Measurements from ENCODE around the gene MBD3L4.
"Not testable (repeated sequence)": the region's sequence is repeated elsewhere in the genome, so short reads cannot be mapped to it uniquely, and the experiment has no call there.

The MBD3L4 gene

GRCh38 chr19:7049021-7049420, 9.0 kb upstream of the MBD3L4 start, which contains the start of gene MBD3L2:
Gene MBD3L2, plus strand, starts transcription at chr19:7049321. Its CDS starts 53 bp downstream, at chr19:7049374.
- not testable (repeated sequence) for DNase-seq (ENCODE audit: low read depth)

GRCh38 chr19:7041563-7041962, 1.6 kb upstream of the MBD3L4 start:
- DNase-seq (ENCODE audit: low read depth): not testable (repeated sequence)

GRCh38 chr19:7030278-7030677, 9.7 kb downstream of the MBD3L4 start, which contains the start of gene MBD3L5:
Gene MBD3L5, plus strand, starts transcription at chr19:7030578. Its CDS starts 34 bp downstream, at chr19:7030612.
- not testable (repeated sequence) for DNase-seq (ENCODE audit: low read depth)

DNA sequence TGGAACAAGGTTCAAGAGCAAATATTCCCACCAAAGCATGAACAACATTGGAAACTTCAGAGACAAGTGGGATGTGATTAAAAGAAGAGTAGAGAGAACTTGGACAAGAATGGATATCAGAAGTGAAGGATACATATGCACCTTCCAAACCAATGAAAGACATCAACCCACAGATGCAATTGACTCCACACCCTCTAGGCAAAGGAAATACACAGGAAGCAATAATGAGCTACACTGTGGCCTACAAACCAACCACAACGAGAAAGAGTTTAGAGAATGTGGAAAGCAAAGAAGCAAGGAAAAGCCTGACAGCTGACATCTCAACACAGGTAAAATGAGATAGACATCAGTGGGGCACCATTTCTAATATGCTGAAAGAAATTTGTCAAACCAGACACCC, 11.2 kb downstream of the MBD3L4 start:
- DNase-seq (ENCODE audit: low read depth): not testable (repeated sequence)

GRCh38 chr19:7021331-7021730, 18.6 kb downstream of the MBD3L4 start, which contains the start of gene MBD3L2B:
Gene MBD3L2B, minus strand, starts transcription at chr19:7021431. Its CDS starts 34 bp downstream, at chr19:7021397.
- not testable (repeated sequence) for DNase-seq (ENCODE audit: low read depth)

- DNase-seq (ENCODE audit: low read depth): no peak
These were observed 21.2 kb downstream of the MBD3L4 start for GRCh38 chr19:7018828-7019227.

GRCh38 chr19:7013678-7014077, 26.3 kb downstream of the MBD3L4 start:
- no peak for DNase-seq (ENCODE audit: low read depth)

DNA sequence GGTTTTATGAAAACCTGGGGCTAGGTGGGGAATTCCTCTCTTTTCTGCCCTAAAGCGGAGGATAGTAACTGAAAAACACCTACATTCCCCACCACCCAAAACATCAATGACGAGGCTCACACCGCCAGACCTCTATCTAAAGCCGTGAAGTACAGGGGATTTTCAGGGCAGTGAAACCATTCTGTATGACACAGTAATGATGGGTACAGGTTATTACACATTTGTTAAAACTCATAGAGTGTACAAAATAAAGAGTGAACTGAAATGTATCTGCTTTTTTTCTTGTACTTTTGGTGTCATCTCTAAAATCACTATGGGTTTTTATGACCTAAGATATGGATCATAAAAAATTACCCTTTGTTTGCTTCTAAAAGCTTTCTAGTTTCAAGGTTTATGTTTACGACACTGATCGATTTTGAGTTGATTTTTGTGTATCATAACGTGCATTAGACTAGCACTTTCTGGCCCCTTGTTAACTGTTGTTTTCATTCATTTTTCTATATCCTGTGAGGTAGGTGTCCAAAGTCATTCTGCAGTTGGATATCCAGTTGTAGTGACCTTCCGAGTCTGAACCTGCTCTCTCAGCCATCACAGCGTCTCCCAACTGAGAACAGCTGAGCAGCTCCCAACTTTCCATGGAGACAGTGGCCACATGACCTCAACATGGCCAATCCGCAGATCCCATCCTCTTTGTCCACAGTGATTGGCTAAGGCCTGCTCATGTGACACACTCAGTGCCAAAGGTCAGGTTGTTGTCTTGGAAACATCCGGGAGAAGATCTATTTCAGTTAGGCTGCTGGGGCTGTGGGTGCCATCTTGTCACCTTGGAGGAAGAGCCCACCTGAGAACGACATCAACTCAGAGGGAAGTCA, 29.0 kb downstream of the MBD3L4 start:
- DNase-seq (ENCODE audit: low read depth): no peak

- DNase-seq (ENCODE audit: low read depth): no peak
These were observed 32.1 kb downstream of the MBD3L4 start for GRCh38 chr19:7007859-7008258.

DNA sequence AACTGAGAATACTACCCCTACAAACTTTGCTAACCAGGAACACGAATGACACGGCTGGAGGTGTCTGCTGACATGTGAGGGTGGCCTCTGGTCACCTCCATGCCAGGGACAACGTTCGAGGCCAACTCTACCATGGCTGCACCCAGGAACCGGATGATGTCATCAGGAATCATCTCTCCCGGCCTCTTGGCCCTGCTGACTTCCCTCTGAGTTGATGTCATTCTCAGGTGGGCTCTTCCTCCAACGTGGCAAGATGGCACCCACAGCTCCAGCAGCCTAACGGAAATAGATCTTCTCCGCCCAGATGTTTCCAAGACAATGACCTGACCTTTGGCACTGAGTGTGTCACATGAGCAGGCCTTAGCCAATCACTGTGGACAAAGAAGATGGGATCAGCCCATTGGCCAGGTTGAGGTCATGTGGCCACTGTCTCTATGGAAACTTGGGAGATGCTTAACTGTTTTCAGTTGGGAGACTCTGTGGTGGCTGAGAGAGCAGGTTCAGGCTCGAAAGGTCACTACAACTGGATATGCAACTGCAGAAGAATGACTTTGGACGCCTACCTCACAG, 33.8 kb downstream of the MBD3L4 start:
- DNase-seq (ENCODE audit: low read depth): no peak

- no peak for DNase-seq (ENCODE audit: low read depth)
These were observed 35.6 kb downstream of the MBD3L4 start for GRCh38 chr19:7004313-7004931.

DNA sequence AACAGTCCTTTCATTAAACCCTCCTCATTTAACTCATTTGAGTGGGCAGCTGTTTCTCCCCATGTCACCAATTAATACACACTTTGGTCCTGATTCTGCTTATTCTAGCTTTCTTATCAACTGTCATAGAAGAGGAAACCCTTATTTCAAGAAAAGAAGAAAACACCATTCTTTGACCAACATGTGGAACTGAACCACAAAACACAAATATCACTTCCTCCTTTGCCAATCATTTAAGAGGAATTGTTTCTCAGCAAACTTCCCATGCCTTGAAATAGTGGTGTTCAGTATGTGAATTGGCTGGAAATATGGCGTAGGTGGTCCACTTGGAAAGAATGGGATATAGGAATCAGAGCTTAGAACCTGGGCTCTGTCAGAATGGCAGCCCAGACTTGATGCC, 39.2 kb downstream of the MBD3L4 start:
- no peak for DNase-seq (ENCODE audit: low read depth)

- no peak for DNase-seq (ENCODE audit: low read depth)
These were observed 39.6 kb downstream of the MBD3L4 start for GRCh38 chr19:7000333-7000732.

DNA sequence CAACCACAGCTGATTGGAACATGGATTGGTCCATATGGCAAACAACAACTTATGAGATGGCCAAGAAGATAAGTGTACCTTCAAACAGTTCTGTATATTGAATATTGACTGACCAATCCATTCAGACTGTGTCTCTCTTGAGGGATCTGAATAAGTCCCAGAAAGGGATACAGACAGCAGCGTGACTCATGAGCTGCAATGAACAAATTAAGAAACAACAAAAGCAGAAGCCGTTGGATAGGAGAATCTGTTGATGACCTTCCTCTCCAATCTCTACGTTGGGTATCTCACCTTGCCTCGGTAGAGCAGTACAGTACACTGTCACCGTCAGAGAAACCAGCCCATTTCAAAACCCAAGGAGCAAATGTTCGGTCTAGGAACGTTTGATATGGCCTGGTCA, 40.0 kb downstream of the MBD3L4 start:
- DNase-seq (ENCODE audit: low read depth): no peak

GRCh38 chr19:6997679-6998445, 42.1 kb downstream of the MBD3L4 start:
- no peak for DNase-seq (ENCODE audit: low read depth)

DNA sequence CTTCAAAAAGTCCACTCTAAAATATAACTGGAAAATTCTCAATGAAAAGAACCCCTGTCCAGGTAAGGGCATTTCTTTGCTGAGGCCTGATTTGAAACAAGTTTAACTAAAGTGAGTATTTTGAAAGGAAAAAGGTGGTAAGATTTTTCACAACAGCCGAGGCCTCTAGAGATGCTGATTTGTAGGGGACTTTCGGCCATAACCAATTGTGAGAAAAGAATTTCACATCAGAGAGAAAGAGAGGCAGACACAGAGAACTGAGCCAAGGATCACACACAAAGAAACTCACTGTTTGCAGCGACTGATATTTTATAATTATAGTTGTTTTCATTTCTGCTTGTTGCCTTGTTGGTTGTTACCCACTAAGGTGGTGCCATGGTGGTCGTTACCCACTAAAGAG, 43.2 kb downstream of the MBD3L4 start:
- no peak for DNase-seq (ENCODE audit: low read depth)

- no peak for DNase-seq (ENCODE audit: low read depth)
These were observed 44.9 kb downstream of the MBD3L4 start for GRCh38 chr19:6995054-6995453.

GRCh38 chr19:6988257-6988656, 51.7 kb downstream of the MBD3L4 start:
- DNase-seq (ENCODE audit: low read depth): no peak

GRCh38 chr19:6987850-6988249, 52.1 kb downstream of the MBD3L4 start:
- DNase-seq (ENCODE audit: low read depth): no peak
